HK-2 (cell line): ENCODE measurements around the gene ADRB1.

Source experiments
- DNase-seq: peaks from one replicate; pipeline ENCODE4 v3.0.0-alpha.2; 2018; ENCODE audit not compliant: unreplicated experiment

The ADRB1 gene

DNA sequence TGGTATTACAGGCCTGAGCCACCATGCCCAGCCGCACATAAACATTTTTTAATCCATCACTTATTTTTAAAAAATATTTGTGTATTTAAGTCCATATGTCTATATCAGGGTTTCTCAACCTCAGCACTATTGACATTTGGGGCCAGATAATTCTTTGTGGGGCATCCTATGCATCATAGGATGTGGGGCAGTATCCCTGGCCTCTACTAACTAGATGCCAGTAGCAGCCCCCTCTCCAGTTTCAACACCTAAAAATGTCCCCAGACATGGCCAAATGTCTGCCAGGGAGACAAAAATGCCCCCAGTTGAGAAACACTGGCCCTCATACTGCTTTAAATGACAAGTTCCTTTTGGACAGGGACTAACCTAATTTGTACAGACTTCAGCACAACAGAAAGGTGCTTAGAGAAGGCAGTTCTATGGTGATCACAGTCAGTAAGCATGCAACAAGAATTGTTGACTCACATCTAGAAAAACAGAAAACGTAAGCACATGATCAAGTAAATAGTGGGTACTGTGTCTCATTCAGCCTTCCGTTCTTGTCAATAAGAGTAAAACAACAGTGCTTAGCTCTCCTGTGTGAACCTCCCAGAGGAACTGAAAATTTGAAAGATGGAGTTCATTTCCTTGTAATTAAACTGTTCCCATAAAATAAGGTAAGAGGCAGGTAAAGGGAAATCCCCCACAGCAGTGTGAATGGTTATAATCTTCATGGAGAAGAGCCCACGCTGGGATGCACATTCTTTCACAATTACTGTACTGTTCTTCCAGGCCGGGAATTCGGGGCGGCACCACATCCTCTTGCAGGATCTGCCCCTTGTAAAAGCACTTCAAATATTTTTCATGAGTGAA lies 17.3 kb upstream of the ADRB1 start:
- peak; percentile 59 for DNase-seq

DNA sequence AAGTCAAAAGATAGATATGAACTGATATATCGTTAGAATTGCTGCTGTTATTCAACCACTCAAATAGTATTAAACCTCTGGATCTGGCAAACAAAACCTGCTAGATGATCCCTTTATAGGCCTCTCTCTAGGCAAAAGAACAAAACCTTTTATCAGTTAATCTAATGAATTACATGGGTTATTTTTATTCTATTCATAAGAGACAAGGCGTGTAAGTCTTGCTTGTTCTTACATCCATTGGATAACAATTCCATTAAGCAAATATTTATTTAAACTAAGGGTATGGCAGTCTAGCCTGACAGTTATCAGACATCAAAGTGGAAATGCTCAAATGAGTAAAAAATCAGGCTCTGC lies 16.6 kb upstream of the ADRB1 start:
- no peak for DNase-seq

DNA sequence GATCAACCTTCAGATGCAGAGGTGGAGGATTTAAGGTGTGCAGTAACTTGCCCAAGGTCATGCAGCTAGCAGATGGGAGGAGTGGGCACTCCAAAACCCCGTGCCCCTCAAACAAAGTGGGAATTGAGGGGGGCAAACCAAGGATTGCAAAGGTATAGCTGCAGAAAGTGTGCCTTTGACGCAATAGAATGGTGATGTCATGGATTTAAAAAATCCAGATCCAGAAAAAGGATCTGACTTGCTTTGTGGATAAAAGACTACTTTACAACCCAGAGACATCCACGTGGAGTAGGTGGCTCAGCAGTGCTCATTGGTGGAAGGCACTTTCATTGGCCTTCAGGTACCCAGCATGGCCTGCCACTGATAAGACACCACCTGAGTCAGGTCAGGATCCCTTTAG lies 15.7 kb upstream of the ADRB1 start:
- no peak for DNase-seq

DNA sequence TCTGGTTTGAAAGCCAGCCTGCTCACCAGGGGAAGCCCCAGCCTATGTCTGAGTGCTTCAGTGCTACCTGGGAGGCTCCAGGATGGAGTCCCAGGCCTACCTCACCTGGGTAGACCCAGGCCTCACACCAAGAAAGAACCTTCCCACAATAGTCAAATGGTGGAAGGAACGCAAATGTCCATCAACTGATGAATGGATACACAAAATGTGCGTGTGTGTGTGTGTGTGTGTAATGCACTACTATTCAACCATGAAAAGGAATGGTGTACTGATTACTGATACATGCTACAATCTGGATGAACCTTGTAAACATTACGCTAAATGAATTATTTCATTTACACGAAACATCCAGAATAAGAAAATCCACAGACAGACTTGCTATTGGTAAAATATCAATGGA lies 15.2 kb upstream of the ADRB1 start:
- DNase-seq = no peak

DNA sequence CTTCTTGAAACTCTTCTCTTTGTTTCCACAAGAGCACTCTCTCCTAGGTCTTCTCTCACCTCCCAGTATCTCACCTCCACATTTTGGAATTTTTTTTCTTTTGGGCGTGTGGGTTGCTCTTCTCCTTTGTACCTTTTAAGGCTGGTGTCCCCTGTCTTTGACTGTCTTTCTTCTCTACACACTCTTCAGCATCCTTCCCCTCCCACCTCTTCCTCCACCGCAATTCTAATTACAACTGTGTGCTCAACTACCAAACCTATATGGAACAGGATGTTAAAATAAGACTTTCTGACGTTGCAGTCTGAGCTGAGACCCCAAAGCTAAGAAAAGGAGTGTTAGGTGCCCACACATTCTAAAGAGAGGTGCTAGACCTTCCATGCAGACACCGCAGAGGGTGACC lies 14.0 kb upstream of the ADRB1 start:
- DNase-seq = no peak

DNA sequence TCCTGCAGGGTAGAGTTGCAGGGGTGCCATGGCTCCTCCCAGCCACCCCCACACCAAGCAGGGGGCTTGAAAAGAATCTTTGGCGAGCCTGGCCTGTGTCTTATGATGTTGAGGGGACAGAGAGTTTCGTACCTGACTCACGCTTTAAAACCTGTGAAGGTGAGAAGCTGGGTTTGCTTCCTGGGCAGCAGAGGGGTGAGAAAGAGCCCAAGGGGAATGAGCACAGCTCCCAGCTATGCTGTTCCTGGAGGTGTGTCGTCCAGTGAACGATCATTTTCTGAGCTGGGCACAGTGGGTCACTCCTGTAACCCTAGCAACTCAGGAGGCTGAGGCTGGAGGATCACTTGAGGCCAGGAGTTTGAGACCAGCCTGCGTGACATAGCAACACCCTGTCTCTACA lies 13.5 kb upstream of the ADRB1 start:
- DNase-seq = no peak

DNA sequence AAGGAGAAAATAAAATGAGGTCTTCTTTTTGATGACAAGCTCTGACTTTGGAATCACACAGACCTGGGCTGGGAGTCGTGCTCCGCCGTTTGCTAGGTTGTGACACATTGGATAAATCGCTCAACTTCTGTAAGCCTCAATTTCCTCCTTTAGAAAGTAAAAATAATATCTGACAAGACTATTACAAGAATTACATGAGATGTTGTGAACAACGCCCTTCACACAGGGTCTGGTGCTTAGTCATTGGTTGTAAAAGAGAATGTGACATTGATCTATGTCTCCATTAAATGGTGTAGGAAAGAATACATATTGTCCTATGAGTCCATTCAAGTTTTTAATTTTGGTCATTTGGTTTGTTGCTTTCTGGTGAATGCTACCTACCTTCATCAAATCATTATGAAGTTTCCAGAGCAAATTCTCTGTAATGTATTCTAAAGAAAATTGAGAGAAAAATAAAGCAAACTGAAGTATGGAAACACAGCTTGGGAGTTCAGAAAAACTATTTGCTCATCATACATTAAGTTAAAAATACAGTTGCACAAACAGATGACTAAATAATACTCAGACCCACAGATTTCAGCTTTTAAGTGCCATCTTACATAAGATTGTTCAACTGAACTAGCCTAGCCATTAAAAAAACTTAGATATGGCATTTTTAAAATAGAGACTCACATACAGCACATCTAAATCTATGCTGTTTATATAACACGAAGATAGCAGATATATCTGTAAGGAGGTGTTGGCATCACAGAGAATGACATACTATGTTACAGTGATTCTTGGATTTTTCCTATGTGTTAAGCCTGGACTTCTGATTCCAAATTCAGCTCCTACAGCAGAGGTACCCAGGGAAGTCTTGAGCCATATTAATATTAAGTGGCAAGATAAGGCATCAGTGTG lies 12.3 kb upstream of the ADRB1 start:
- DNase-seq = no peak

DNA sequence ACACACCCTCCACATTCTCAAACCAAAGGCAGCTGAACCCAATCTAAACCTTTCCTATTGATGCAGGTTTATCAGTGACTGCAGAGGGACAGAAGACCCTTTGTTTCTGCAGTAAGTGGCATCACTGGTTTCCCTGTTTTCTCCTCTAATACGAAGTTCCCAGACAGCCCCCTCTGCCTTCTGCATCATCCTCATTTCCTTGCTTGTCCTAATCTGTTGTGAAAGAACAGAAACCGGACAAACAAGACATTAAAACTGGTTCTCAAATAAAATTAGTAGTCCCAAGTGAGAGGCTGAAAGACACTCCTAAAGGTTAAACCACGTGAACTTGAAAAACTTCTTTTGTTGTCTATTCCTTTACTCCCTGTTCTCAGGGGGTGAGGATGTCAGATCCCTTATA lies 10.1 kb upstream of the ADRB1 start:
- DNase-seq = no peak

DNA sequence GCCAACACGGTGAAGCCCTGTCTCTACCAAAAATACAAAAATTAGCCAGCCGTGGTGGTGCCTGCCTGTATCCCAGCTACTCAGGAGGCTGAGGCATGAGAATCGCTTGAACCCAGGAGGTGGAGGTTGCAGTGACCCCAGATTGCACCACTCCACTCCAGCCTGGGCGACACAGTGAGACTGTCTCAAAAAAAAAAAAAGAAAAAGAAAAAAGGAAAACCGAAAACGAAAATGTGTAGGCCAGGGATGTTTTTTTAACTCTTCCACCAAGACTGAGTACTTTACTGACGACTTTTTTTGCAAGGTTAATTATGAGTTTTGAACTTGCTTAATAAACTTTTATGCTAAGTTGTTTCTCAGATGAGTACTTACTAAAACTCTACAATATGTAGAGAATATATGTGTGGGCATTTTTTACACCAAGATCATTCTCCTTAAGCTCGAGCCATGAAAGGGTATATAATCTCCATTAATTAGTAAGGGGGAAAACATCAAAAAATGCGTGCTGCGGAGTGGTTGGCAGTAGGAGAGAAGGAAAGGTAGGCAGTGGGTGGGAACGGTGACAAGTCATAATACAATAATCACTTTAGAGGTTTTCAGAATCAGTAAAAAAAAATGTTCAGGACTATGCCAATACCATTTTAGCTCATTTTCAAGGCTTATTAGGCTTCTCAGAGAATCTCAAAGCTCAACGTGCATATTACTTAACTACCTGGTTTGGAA lies 8.6 kb upstream of the ADRB1 start:
- no peak for DNase-seq

DNA sequence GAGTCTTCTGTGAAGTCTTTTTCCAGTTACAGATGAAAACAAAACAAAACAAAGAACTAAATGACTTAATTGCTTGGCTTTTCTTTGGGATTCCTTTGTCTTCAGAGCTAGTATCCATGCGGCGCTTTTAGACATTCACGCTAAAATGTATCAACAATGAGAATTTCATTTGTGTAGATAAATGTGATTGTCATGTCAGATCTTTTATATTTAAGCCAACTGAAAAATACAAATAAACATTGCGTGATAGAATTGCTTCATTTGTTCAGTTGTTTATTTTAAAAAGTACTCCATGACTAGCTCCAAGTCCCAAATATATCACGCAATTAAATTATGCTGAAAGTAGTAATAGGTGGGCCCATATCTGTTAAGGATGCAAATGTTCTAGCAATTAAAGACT lies 7.9 kb upstream of the ADRB1 start:
- no peak for DNase-seq

DNA sequence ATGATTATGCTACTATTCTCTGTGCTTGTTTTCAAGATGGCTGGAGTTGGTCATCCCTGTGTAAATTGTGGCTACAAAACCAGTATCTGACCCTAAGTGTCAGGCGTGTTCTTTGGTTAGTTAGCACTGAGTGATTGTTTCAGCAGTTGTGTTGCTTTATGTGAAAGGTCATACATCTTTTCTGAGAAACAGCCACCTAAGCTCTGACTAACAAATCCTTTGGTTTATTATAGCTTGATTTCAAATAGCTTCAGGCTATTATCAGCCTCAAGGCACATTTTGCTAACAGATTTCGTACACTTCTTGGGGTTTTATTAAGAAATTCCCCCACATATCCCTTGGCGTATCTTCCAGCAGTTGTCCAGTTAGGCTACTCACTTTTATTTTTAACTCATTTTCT lies 4.8 kb upstream of the ADRB1 start:
- DNase-seq = no peak

DNA sequence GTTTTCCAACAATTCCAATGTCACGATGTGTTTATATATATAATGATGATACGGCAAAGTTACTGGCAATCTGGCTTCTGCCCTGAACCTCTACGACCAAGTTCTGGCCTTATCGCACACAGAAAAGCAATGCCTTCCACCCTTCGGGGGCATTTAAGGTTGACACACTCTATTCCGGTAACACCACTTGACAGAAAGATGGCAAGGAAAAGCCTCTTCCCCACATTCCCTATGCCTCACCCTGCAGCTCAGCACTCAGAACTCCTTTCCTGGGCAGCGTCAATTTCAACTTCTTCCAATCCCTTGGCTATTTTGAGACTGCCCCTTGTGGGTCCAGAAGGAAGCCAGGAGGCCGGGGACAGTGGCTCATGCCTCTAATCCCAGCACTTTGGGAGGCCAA lies 2.5 kb upstream of the ADRB1 start:
- DNase-seq = no peak

DNA sequence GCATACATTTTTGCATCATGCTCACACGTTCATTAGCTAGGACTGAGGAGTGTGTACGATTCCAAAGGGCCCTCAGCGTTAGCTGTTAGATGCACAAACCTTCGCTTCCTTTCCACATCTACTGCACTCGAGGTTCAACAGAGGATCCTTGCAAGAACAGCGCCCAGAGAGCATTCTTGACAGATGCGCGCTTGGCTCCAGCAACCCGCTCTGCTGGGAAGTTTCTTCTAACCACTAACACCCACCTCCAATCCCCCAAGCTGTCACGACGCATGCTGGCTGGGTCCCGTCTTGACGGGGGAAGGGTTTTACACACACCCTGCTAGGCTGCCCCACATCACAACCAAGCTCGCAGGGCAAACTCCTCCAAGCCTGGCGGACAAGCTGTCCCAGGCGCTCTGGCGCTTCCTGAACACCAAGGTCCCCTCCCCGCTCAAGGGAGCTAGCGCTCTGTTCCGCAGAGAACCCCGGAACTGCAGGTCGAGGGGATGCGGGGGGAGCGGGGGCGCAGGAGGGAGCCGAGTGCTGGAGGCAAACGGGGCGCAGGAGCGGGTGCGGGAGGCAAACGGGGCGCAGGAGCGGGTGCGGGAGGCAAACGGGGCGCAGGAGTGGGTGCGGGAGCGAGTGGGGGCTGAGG lies 653 bp upstream of the ADRB1 start:
- peak; percentile 20 for DNase-seq

DNA sequence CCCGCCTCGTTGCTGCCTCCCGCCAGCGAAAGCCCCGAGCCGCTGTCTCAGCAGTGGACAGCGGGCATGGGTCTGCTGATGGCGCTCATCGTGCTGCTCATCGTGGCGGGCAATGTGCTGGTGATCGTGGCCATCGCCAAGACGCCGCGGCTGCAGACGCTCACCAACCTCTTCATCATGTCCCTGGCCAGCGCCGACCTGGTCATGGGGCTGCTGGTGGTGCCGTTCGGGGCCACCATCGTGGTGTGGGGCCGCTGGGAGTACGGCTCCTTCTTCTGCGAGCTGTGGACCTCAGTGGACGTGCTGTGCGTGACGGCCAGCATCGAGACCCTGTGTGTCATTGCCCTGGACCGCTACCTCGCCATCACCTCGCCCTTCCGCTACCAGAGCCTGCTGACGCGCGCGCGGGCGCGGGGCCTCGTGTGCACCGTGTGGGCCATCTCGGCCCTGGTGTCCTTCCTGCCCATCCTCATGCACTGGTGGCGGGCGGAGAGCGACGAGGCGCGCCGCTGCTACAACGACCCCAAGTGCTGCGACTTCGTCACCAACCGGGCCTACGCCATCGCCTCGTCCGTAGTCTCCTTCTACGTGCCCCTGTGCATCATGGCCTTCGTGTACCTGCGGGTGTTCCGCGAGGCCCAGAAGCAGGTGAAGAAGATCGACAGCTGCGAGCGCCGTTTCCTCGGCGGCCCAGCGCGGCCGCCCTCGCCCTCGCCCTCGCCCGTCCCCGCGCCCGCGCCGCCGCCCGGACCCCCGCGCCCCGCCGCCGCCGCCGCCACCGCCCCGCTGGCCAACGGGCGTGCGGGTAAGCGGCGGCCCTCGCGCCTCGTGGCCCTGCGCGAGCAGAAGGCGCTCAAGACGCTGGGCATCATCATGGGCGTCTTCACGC lies 825 bp downstream of the ADRB1 start:
- peak; percentile 45 for DNase-seq

DNA sequence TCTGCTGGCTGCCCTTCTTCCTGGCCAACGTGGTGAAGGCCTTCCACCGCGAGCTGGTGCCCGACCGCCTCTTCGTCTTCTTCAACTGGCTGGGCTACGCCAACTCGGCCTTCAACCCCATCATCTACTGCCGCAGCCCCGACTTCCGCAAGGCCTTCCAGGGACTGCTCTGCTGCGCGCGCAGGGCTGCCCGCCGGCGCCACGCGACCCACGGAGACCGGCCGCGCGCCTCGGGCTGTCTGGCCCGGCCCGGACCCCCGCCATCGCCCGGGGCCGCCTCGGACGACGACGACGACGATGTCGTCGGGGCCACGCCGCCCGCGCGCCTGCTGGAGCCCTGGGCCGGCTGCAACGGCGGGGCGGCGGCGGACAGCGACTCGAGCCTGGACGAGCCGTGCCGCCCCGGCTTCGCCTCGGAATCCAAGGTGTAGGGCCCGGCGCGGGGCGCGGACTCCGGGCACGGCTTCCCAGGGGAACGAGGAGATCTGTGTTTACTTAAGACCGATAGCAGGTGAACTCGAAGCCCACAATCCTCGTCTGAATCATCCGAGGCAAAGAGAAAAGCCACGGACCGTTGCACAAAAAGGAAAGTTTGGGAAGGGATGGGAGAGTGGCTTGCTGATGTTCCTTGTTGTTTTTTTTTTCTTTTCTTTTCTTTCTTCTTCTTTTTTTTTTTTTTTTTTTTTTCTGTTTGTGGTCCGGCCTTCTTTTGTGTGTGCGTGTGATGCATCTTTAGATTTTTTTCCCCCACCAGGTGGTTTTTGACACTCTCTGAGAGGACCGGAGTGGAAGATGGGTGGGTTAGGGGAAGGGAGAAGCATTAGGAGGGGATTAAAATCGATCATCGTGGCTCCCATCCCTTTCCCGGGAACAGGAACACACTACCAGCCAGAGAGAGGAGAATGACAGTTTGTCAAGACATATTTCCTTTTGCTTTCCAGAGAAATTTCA lies 1.7 kb downstream of the ADRB1 start:
- peak; percentile 53 for DNase-seq

DNA sequence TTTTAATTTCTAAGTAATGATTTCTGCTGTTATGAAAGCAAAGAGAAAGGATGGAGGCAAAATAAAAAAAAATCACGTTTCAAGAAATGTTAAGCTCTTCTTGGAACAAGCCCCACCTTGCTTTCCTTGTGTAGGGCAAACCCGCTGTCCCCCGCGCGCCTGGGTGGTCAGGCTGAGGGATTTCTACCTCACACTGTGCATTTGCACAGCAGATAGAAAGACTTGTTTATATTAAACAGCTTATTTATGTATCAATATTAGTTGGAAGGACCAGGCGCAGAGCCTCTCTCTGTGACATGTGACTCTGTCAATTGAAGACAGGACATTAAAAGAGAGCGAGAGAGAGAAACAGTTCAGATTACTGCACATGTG lies 2.4 kb downstream of the ADRB1 start:
- DNase-seq = no peak

DNA sequence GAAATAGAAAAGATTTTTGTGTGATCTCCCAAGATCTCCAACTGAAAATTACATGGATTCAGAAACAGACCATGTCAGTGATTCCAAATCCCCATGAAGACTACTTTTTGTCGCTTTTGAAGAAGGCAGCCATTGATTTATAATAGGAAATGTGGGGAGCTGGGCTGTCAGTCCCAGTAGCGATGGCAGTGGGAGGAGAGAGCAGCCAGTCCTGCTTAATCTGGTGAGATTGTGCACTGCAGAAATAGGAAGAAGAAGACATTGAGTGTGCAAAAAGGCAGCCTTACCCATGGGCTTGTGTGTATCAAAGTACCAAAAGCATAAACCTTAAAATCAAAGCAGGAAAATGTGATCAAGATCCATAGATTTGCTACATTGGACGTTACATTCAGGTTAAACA lies 4.8 kb downstream of the ADRB1 start:
- DNase-seq = no peak

DNA sequence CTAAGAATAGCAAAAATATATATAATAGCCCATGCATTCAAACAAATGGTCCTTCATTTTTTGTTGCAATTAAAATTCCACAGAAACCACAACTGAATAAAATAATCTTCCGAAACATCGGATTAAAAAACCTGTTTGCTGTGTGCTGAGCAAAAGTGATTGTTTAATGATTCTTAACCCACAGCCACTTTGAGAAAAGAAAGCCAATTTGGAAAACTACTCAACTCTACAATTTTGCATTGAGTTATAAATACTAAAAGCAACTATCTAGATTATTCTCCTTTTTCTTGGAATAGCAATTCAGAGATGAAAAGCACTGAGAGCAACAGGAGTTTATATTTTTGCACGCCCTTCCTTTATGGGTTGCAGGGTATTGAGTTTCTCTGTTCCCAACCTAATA lies 8.0 kb downstream of the ADRB1 start:
- no peak for DNase-seq

DNA sequence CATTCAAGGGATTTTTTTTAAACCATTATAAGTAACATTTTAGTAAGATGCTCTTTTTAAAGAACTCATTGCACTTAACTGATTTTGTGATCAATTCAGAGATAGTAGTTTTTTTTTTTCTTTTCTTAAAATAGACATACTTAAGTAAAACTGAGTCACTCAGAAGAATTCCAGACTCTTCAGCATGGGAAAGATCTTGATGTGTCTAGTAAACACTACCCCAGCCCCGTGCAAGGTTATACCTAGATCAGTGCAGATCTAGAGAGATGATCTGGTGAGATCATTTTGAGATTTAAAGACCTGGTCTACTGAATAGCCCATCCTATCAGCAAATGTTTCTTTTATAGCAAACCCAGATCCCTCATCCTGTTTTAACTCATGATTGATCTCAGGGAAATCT lies 8.6 kb downstream of the ADRB1 start:
- no peak for DNase-seq

DNA sequence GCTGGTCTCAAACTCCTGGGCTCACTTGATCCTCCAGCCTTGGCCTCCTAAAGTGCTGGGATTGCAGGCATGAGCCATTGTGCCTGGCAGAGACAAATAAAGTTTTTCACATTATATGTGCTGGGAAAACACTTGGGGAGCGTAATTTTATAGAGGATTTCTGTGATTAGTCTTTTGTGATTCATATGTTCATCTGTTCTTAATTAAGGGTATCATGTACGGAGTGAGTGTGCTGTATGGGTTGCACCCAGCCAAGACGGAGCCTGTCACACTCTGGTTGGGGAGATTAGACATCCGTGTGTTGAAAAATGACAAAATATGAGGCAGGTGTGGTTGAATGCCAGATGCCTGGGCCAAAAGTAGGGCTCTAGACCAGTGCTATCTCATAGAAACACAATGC lies 10.3 kb downstream of the ADRB1 start:
- no peak for DNase-seq
